ENCODE results near the gene ARHGEF17.
"Not testable (repeated sequence)": the region's sequence is repeated elsewhere in the genome, so short reads cannot be mapped to it uniquely, and the experiment has no call there.

Gene ARHGEF17

DNA sequence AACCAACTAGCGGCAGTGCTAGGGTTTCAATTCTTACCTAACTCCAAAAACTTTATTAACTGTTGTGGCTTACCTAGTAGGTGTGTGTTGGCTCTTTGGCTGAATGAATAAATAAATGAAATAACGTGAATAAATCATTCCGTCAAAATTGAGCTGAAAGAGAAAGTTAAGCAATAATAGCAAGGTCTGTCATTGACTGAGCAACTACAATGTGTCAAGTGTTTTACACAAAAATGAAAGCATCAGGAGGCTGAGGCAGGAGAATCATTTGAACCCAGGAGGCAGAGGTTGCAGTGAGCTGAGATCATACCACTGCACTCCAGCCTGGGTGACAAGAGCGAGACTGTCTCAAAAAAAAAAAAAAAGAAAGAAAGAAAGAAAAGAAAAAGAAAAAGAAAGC is 33.9 kb upstream of the ARHGEF17 start:
- DNase-seq: not testable (repeated sequence)

GRCh38 chr11:73274722-73275380 is 33.2 kb upstream of the ARHGEF17 start:
- no peak for DNase-seq

- no peak for DNase-seq
These were observed 32.7 kb upstream of the ARHGEF17 start for GRCh38 chr11:73275381-73275750.

DNA sequence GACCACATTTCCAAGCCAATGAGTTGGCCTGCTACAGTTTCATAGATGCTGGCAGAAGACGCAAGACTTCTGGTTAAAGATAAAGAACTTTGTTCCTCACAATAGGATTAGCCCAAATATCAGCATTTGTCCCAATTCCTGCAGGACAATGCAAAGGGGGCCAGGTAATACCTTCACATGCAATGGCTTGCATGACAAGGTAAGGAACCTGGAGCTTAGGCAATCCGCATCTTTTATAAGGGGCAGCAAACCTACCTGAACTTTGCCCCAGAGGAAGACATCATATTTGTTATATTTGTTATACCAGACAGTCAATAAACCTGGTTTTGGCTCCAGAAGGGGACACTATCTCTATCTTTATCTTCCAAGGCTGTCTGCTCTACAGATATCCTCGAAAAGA is 30.6 kb upstream of the ARHGEF17 start:
- DNase-seq: no peak

DNA sequence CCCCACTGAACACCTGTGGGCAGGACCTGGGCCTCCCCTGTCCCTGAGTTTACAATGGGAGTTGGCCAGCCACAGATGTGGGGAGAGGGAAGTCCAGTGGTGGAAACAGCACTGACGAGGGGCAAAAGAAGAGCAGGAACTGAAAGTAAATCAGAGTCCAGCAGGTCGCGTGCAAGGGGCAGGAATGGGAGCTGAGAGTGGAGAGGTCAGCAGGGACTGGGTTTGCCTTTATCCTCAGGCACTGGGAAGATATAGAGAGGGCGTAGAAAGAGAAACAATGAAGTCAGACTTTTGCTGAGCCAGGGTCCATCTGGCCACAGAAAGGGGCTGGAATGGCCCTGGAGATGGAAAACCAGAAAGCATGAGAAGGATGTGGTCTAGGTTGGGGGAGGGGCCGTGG is 27.4 kb upstream of the ARHGEF17 start:
- DNase-seq: no peak

DNA sequence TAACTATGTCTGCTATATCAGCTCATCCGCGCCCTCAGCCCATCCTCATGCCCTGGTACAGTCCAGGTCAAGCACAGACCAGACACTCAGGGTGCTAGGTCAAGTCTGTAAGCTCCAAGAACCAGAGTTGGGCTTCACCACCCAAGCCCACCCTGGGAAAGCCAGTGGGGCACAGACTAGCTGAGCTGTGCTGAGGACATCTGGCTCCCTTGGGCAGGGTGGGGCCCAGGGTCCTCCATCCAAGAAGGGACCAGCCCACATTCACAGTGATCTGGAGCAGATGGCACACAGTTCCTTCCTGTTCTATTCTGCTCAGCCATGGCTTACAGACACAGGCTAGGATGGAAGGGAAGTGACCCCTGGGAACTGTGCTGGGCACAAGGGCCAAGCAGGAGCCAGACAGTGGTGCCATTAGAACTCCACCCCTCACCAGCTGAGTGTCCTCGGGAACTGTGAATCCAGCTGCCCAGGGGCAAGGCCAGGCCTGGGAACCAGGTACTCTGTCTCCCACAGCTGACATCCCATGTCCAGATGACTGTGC is 26.8 kb upstream of the ARHGEF17 start:
- no peak for DNase-seq

DNA sequence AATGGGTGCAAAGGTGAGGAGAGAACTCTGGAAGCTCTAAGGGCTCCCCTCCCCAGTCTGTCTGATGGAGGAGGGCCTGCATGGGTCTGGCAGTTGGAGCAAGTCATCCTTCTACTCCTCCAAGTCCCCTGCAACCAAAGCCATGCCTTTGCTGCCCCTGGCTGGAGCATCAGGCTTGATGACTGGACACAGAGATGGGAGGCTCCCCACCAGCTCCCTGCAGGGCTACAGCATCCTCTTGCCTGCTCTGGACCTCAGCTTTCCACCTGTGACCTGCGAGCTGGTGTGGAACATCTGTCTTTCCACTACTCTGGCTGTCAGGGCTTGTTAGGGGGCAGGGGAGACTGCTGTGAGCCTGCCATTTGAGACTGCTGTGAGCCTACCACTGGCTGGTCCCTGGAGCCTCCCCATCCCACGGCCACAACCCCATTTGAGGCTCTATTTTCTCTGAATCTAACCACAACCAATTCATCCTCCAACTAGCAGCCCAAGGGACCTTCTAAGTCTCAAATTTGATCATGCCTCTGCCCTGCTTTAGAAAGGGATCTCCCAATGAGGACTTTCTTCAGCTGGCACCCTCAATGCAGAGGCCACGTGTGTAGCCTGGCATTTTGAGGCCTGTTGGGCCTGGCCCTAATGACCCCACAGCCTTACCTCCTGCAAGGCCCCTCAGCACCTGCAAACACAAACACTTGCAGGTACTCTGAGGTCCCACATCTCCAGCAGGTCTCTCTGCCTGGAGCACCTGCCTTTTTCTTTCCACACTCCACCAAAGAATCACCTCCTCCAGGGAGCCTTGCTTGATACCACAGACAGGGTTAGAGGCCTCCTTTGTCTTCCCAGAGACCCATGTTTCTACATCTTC is 26.0 kb upstream of the ARHGEF17 start:
- DNase-seq: no peak

- no peak for DNase-seq
These were observed 24.6 kb upstream of the ARHGEF17 start for GRCh38 chr11:73283276-73284000.

GRCh38 chr11:73284106-73284505 is 24.0 kb upstream of the ARHGEF17 start:
- no peak for DNase-seq

DNA sequence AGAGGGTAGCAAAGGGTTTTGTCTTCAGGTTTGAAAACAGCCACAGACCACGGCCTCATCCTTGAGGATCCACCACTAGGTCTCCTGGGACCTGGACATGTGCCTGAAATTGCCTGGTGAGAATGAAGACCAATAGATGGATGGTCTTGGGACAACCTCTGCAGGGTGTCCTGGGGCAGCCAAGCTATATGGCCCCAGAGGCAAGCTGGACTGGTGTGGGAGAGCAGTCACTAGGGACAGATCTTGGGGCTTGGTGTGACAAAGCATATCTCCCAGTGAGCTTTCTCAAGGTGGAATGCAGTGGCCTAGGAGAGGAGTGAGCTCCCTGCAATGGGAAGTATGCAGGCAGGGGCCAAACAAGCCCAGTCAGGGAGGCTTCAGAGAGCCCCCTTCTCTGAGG is 22.4 kb upstream of the ARHGEF17 start:
- DNase-seq: no peak

- DNase-seq: no peak
These were observed 21.8 kb upstream of the ARHGEF17 start for GRCh38 chr11:73286240-73286810.

DNA sequence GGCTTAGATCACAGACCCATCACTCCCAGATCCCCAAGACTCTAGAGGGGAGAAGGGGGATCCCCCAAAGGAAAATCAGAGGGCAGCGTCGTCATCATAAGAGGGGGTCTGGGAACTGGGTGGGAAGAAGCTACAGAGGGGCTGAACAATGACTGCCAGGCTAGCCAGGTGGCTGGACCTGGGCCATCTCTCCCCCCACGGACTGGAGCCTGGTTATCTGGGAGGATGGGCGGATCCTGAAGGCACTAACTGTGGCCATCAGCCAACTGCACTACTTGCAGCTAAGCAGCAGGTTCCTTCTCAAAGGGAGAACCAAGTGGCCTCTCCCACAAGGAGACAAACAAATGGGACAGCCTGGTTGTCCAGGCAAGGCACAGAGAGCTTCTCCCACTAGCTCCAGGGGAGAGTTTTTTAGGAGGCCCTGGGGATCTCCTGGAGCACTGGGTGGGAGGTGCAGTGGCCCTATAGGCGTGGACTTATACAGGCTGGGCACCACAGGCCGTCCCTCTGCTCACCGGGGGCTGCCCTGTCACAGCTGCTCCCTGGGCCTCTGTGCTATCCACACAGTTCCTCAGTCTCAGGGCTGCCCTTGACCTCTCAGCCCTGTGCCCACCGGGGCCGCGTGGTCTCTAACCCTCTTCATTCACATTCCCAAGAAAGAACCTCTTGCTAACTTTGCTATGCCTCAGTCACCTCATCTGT is 20.5 kb upstream of the ARHGEF17 start:
- no peak for DNase-seq

GRCh38 chr11:73288192-73288872 is 19.7 kb upstream of the ARHGEF17 start:
- no peak for DNase-seq

GRCh38 chr11:73288873-73289707 is 19.0 kb upstream of the ARHGEF17 start:
- DNase-seq: peak; percentile 62

DNA sequence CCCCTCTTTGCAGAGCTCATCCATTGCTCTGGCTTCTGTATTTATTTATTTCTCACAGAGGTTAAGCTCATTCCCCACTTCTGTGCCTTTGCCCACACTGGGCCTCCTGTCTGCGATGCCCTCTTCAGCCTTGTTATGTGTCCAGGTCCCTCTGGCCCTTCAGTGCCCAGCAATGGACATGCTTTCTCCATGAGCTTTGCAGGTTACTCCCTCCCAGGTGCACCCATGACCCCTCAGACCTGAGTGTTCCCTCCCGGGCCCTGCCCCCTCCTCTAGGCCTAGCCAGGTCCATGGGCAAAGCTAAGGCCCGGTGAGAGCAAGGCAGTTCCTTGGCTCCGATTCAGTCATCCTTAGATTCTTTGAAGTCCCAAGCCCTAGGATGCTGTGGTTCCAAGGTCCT is 17.5 kb upstream of the ARHGEF17 start:
- DNase-seq: no peak

DNA sequence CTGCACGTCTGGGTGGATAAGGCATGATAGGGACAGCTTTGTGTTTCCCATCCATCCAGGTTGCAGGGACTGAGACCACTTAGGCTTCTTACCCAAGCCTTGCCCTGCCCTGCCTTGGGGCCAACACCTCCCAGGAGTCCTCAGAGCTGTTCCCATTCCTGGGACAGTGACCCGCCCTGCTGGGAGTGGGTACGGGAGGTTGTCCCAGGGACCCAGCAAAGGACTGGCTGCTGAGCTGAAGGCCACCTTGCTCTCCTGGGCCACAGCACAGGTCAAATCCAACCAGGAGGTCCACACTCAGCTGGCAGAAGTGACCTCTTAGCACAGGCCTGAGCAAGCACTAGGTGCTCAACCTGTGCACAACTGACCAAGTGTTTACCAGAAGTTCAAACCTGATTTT is 16.9 kb upstream of the ARHGEF17 start:
- no peak for DNase-seq

- no peak for DNase-seq
These were observed 16.1 kb upstream of the ARHGEF17 start for GRCh38 chr11:73291781-73292524.

GRCh38 chr11:73292525-73292894 is 15.6 kb upstream of the ARHGEF17 start:
- DNase-seq: no peak

GRCh38 chr11:73293356-73293936 is 14.6 kb upstream of the ARHGEF17 start:
- no peak for DNase-seq

- DNase-seq: no peak
These were observed 13.5 kb upstream of the ARHGEF17 start for GRCh38 chr11:73294604-73295003.
